LNCAP (cell line): Measurements from ENCODE around the gene FKBP1A.

ENCODE experiments used
- CTCF ChIP-seq: fragments of 450-650 bp; IDR thresholded peaks from 2 replicates; pipeline ENCODE4 v1.5.1; 2017; ENCODE audit warnings: mild to moderate bottlenecking

Gene FKBP1A

GRCh38 chr20:1378735-1379125, 14.1 kb downstream of the FKBP1A start:
- no peak for TF ChIP-seq CTCF

GRCh38 chr20:1377984-1378734, 14.7 kb downstream of the FKBP1A start:
- no peak for TF ChIP-seq CTCF

GRCh38 chr20:1377341-1377871, 15.4 kb downstream of the FKBP1A start:
- TF ChIP-seq CTCF, result no peak

GRCh38 chr20:1376408-1377270, 16.2 kb downstream of the FKBP1A start:
- no peak for TF ChIP-seq CTCF

- TF ChIP-seq CTCF, result no peak
Observed at GRCh38 chr20:1376007-1376406, 16.8 kb downstream of the FKBP1A start.

- no peak for TF ChIP-seq CTCF
Observed at GRCh38 chr20:1375515-1375914, 17.3 kb downstream of the FKBP1A start.

- no peak for TF ChIP-seq CTCF
Observed at GRCh38 chr20:1374246-1374645, 18.6 kb downstream of the FKBP1A start.
